GM12878 (cell line): ENCODE measurements around the gene SORCS2.

ENCODE experiments used
- BRCA1 ChIP-seq: IDR thresholded peaks from 2 replicates; pipeline ENCODE4 v1.6.1; 2011; ENCODE audit warnings: low read depth, low read length, improper control_type of control experiment
- CTCF ChIP-seq, 3 experiments: IDR thresholded peaks in 2 of 3; conservative IDR thresholded peaks in 1 of 3; 2 replicates each; pipeline ENCODE4 v1.5.1; 2011; ENCODE audit warnings: low read depth in 3 of 3, low read length in 3 of 3, mild to moderate bottlenecking in 3 of 3, control low read depth in 2 of 3, moderate library complexity in 2 of 3, inconsistent platforms in 1 of 3, mixed read lengths in 1 of 3; ENCODE audit not compliant: control insufficient read depth in 2 of 3, insufficient read depth in 1 of 3; ENCODE audit errors: extremely low read depth in 1 of 3
- EP300 ChIP-seq, 2 experiments: fragments of 150-350 bp in 1 of 2; IDR thresholded peaks; 2 replicates each; pipeline ENCODE4 v1.6.1; 2011 to 2012; ENCODE audit warnings: low read depth in 2 of 2, low read length in 2 of 2, borderline replicate concordance in 1 of 2, improper control_type of control experiment in 1 of 2, inconsistent platforms in 1 of 2; ENCODE audit not compliant: control insufficient read depth in 1 of 2
- EZH2 ChIP-seq: IDR thresholded peaks from 2 replicates; pipeline ENCODE4 v1.6.1; 2012; ENCODE audit warnings: low read depth, mild to moderate bottlenecking, control low read depth, inconsistent platforms, low read length, borderline replicate concordance; ENCODE audit not compliant: control insufficient read depth
- FOXM1 ChIP-seq: IDR thresholded peaks from 2 replicates; pipeline ENCODE4 v1.6.1; 2012; ENCODE audit warnings: low read depth, mild to moderate bottlenecking, inconsistent platforms, low read length, moderate library complexity
- MYC ChIP-seq: IDR thresholded peaks from 2 replicates; pipeline ENCODE4 v1.6.1; 2011; ENCODE audit warnings: mild to moderate bottlenecking, low read length, moderate library complexity, inconsistent platforms; ENCODE audit not compliant: insufficient read depth, insufficient replicate concordance, insufficient read length, severe bottlenecking
- POLR2A ChIP-seq: IDR thresholded peaks from 2 replicates; pipeline ENCODE4 v1.6.1; 2011; ENCODE audit warnings: low read depth, mild to moderate bottlenecking, low read length
- POLR2AphosphoS5 ChIP-seq: IDR thresholded peaks from 2 replicates; pipeline ENCODE4 v1.6.1; 2011; ENCODE audit warnings: mild to moderate bottlenecking, low read length, inconsistent platforms
- STAT1 ChIP-seq: fragments of 450-650 bp; conservative IDR thresholded peaks from 2 replicates; pipeline ENCODE4 v1.6.1; 2014; ENCODE audit warnings: antibody characterized with exemption, mild to moderate bottlenecking
- ZBTB11 ChIP-seq: fragments of 450-650 bp; formaldehyde crosslinking; IDR thresholded peaks from 2 replicates; pipeline ENCODE4 v1.5.0; 2022; ENCODE audit warnings: mild to moderate bottlenecking, missing genetic modification characterization

- TF ChIP-seq EP300 (IDR thresholded peaks at IDR 0.05; ENCODE audit: borderline replicate concordance in 1 of 2, control insufficient read depth in 1 of 2, low read depth in 2 of 2, low read length in 2 of 2) (no peak), CTCF (IDR thresholded peaks at IDR 0.05 in 2 of 3, conservative IDR thresholded peaks at IDR 0.05 in 1 of 3; ENCODE audit: control insufficient read depth in 2 of 3, extremely low read depth in 1 of 3, insufficient read depth in 1 of 3, low read depth in 3 of 3, low read length in 3 of 3) (no peak), POLR2A (no peak), EZH2 (no peak), STAT1 (no peak), ZBTB11 (no peak), BRCA1 (no peak), POLR2AphosphoS5 (no peak), FOXM1 (no peak), MYC (no peak)
Observed at GRCh38 chr4:7235030-7235380, 42.7 kb downstream of the SORCS2 start.
